ENCODE data around the gene SDHB.

The SDHB gene

DNA sequence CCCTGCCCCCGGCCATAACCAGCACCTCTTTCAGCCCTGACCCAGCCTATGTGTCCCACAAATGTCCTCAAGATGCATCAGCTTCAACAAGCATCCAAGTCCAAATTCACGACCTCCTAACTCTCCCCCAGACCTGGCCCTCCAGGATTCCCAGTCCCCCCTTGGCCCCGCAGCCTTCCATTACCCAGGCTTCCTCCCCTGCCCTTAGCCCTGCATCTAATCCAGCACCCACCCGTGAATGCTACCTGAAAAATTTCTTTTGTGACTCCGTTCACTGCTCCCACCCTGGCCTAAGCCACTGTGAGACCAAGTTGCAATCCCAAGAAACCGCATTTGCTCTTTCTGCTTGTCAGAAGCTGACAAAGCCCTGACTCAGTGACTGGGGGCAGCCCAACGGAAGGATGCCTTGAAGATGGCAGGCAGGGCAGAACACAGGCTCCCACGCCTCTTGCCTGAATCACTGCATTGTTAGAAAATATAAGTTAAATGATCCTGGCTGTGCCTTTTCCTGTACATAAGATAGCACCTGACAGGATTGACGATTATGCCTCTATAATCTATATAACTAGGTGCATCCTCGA lies 72.5 kb downstream of the SDHB start:
- DNase-seq = no peak

DNA sequence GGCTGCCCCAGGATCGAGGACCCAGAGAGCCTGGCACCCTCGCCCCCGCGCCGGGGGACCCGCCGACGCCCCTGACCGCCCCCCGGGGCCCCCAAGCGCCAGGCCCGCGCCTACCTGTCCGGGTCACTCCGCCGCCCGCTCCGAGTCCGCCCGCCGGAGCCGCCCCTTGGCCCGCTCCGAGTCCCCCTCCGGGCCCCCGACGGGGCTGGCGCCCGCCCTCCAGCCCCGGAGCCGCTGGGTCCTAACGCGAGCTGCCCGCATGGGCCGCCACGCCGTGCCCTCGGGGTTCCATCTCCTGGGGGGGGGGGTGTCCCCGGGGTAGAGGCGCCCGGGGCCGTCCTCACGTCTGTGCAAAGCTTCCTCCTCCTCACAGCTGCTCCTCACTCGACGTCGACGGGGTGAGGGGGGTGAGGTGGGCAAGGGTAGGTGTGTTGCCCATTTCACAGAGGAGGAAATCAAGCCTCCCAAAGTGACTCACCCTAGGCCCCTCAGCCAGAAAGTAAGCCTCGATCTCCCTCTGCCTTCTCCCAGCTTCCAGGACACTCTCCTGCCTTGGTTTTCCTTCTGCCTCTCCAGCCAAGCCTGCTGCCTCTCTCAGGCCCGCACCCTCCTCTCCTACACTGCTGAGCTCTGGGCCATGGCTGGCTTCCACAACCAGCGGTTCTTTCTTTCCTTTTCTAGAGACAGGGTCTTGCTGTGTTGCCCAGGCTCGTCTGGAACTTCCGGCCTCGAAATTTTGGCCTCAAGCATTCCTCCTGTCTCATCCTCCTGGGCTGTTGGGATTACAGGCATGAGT lies 73.2 kb downstream of the SDHB start, which contains the start of gene MFAP2:
Gene MFAP2, minus strand, starts transcription at position 148 of the 796 bp plus-strand sequence. CDS start 2,347 bp downstream, outside the sequence.
- DNase-seq = no peak

DNA sequence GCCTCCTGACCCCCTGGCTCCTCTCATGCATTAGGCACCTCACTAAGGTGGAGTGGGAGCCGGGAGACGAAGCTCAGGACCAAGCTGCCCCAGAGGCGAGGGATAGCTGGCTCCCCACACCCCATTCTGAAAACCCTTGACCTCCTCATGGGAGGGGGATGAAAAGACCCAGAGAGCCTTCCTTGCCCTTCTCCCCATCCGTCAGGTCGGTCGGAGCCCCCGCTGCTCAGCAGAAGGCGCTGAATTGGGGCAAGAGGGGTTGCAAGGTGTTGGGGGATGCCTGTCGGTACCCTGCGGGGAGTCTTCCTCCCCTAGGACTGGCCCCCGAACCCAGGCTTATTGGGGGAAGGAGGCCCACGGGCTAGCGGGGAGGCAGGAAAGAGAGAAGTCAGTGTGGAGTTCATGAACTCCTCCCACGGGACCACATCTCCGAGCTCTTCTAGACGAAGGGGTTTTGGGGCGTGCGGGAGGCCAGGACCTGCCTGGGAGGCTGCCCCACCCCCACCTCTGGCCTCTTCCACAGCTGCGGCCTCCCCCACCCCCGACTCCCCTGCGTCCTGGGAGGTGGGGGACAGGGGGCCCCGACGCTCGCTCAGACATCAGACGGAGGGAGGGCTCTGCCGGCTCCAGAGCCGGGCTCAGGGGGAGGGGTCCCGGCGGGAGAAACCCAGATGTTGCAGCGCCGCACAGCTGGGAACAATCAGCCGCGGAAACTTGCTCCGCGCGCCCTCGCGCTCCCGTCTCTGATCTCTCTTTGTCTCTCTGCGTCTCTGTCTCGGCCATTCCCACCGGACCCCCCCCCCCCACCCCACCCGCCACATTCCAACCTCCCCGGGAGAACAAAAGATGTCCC lies 74.1 kb downstream of the SDHB start:
- no peak for DNase-seq

DNA sequence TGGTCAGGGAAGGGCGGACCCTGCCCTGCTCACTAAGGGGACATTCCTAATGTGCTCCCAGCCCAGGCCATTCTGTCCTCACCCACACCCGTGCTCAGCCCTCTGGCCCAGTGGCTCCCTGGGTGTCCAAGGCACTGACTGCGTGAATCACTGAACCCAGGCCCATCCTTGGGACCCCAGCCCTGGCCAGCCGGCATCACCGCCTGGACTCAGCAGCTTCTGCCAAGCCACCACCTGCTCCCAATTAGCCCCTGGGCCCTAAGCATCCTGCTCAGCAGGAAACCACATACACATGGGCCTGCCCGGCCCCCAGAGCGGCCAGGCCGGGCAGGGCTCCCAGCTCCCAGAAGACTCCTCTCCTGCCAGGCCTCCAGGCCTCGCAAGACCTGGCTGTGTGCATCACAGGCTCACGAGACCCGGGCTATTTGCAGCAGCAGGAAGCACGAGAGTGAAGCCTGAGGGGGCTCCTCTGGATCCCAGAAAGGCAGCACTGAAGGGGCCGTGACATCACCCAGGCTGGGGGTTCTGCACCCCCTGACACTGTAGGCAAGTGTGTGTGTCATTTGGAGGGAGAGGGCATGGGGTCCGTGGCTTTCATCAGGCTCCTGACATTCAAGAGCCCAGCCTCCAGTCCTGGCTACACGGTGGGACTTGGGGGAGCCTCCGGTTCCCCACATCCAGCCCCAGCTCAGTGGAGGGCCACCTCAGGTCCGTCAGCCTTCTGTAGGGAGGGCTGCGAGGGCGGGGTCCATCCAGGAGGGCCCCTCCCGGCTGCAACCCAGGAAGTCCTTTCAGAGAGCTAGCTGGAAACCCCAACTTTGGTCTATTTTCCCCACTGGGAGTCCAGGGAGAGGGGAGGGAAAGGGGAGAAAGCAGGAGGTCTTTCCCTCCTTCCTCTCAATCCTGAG lies 75.0 kb downstream of the SDHB start:
- DNase-seq = no peak

DNA sequence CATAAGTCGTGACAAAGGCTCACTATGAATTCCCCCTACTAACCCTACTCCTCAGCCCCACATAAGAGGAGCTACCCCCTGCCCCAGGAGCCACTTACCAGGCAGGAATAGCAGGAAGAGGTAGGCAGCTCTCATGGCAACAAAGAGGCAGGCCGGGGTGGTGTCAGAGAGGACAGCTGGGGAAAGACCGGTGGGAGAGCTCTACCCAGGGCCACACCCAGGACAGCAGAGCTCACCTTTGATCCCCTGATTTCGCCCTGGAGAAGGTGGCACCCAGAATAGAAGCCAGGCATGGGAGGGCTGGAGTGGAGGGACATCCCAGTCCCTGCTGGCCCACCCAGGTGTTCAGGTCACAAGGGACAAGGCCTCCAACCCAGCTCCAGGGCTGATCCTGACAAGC lies 75.7 kb downstream of the SDHB start:
- DNase-seq = no peak

DNA sequence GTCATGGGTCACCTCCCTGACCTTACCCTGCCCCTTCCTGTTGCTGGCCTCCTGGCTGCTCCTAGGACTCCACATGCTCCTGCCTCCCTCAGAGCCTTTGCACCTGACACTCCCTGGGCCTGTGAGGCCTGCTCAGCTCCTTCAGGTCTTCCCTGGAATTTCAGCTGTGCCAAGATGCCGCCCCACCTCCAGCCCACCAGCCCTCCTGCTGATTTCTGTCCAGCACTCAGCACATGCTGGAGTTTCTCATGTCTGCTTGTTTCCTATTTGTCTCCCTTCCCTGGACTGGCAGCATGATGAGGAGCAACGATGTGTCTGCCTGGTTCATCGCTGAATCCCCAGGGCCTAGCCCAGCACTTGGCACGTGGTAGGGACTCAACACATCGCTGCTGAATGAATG lies 76.5 kb downstream of the SDHB start:
- DNase-seq = no peak

DNA sequence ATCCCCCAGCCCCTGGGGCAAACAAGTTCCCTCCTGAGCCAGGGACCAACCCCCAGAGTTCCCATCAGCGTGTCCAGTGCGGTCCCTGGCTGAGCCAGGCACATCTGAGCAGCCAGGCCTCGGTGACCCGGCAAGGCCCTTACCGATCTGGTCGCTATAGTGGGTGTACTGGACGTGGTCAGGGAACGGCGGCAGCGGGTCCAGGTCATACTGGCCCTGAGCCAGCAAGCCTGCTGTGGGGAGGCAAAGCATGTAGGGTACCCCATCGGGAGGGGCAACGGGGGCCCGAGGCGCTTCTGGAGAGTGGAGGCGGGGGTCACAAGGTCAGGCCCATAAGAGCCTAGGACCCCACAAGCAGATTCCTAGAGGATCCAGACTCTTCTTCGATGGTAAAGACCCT lies 76.9 kb downstream of the SDHB start:
- DNase-seq = no peak

DNA sequence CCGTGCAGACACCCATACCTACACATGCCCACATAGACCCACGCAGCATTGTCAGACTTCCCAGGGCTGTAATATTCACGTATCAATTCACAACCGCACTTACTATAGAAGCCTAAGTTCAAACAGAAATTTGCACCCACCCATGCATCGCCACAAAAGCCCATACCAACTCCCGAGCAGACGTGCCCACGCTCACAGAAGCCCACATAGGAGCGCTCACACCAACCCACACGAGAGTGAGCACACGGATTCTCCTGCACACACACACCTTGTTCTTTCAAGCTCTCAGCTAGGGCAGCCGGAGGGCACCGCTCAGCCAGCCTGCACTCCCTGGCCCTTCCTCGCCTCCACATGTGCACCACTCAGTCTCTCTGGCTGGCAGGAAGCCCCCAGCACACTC lies 78.0 kb downstream of the SDHB start:
- no peak for DNase-seq

DNA sequence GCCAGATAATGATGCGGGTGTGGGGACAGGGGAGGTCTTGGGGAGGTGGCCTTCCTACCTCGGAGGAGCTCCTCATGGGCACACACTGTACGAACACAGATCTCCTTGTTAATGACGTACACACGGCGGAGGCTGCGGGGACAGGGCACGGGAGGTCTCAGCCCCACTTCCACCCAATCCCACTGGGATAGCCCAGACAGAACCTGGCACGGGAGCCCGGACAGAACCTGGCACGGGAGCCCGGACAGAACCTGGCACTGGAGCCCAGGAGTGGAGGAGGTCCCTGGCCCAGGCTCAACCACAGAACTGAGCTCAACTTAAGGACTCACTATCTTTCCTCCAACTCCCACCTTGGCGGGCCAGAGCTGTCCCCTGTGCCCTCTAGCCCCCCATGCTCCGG lies 78.6 kb downstream of the SDHB start:
- no peak for DNase-seq

DNA sequence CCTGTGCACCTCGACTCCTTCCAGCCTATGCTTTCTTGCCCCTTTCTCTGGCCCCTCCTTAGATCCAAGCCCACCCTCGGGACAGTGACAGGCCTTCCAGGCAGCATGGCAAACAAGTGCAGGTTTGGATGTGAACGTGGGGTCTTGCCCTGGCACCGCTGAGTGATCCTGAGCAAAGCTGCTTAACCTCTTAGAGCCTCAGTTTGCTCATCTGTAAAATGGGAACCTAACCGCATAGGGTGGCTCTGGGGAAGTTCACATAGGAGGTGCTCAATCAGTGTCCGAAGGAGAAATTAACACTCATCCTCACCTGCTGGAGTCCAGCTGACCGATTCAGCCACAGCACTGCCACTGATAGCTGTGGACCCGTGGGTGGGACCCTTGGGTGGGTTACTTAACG lies 80.6 kb downstream of the SDHB start:
- DNase-seq = no peak

DNA sequence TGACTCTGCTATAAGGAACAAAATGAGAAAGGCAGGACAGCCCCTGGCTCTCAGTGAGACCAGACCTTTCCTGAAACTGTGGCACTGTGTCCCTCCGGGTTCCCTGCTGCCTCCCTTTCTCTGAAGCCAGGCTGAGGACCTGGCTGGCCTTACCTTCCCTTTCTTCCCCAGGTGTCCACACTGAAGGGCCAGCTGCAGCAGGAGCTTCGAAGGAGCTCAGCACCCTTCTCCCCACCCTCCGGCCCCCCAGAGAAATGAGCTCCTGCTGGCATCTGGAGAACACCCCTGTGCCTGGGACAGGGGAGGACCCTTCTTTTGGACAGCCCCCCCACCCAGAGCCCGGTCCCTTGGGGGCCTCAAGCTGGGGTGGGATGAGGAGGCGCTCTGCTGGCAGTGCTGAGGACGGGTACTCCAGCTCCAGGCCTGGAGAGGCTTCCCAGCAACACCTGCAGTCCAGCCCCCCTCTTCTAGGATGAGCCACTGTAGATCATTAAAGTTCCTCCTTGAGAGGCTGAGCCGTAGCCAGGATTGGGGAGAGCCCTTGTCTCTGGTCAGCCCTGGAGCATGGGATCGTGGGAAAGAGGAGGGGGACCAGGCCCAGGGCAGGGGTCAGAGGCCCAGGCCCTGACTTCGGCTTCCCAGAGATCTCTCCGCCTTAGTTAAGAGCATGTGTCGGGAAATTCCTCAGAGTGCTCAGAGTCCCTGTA lies 81.5 kb downstream of the SDHB start:
- DNase-seq = no peak

DNA sequence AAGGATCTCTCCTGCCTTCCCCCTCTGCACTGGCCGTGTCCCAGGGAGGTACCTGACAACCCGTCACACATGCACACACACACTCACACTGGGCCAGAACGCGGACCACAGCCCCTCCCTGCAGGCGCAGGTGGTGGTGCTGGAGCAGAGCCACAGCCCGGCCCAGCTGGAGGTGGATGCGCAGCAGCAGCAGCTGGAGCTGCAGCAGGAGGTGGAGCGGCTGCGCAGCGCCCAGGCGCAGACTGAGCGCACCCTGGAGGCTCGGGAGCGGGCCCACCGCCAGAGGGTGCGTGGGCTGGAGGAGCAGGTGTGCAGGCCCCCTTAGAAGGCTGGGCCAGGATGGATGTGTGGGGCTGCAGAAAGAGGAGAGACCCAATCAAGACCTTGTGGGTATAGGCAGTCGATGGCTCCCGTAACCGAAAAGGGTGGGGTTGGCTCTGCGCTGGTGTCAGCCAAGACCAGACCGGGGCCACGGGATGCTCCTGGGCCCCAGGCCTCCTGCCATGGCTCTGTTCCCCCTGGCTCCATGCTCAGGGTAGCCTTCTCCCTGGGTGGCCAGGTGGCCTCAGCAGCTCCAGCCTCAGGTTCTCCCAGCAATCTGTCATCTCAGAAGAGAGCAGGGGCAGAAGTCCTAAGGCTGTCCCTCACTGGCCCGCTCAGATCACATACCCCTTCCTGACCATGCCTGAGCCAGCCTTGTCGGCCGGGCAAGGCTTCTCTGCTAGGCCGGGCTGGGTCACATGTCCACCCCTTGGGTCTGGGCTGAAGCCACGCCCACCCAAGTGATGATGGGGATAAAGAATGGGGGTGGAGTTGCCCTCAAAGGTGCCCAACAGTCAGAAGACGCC lies 82.3 kb downstream of the SDHB start:
- DNase-seq = no peak

DNA sequence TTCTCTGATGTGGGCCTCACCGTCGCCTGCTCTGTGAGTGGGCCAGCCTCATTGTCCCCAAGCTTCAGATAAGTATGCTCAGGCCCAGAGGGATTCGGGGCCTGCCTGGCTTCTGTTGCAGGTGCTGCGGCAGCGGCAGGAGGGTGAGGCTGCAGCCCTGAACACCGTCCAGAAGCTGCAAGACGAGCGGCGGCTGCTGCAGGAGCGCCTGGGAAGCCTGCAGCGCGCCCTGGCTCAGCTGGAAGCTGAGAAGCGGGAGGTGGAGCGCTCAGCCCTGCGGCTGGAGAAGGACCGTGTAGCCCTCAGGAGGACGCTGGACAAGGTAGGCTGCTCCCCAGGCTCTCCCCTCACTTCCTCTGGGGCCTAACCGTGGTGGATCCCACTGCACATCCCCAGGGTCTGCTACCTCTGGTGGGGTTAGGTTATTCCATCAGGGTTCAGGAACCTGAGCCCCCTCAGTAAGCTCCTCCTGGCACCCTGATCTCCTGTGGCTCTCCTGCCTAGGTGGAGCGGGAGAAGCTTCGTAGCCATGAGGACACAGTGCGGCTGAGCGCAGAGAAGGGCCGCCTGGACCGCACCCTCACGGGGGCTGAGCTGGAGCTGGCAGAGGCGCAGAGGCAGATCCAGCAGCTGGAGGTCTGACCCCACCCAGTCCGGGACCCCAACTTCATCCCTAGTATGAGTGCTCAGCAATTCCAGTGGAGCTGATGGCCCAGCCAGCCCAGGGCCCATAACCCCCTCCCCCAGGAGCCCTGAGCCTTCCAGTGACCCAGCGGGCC lies 83.5 kb downstream of the SDHB start:
- no peak for DNase-seq

DNA sequence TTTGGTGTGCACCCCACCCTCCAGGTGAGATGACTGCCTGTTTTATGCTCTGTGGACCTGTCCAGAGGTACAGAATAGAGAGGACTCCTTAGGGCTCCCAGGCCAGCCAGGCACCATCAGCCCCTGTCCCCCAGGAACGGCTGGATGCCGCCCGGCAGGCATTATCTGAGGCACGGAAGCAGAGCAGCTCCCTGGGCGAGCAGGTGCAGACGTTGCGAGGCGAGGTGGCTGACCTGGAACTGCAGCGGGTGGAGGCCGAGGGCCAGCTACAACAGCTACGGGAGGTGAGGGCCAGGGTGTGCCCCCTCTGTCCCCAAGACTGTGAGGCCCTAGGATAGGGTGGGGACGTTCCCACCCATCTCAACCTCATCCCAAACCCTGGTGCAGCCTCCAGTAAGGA lies 84.2 kb downstream of the SDHB start:
- DNase-seq = no peak

DNA sequence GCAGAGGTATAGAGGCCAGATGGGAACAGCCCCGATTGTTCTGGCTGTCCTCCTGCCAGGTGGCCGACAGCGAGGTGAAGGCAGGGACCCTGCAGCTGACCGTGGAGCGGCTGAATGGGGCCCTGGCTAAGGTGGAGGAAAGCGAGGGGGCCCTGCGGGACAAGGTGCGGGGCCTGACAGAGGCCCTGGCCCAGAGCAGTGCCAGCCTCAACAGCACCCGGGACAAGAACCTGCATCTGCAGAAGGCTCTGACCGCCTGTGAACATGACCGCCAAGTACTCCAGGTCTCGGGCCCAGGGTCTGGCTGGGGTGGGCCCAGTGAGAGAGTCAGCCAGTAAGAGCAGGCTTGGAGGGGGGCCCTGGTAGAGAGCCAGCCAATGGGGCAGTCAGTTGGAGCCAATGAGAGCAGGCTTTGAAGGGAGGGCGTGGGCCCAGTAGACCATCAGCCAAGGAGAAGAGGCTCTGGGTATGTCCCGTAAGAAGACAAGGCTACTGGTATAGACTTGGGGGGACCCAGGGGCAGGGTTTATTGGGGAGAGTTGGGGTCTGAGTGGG lies 84.7 kb downstream of the SDHB start:
- no peak for DNase-seq

Measured in activated CD4-positive, alpha-beta T cell treated with anti-CD3 and anti-CD28 coated beads for 1 hour (primary cell).